Fibroblast of lung (primary cell): ENCODE data around the gene SPECC1L.

Source experiments
- CTCF ChIP-seq, 2 donors: IDR thresholded peaks in 1 of 2; conservative IDR thresholded peaks in 1 of 2; 1 replicate in 1 of 2; 2 replicates in 1 of 2; pipeline ENCODE4 v1.5.1; 2011 to 2012; ENCODE audit warnings: low read length in 2 of 2, control low read depth in 1 of 2, inconsistent platforms in 1 of 2, low read depth in 1 of 2, mild to moderate bottlenecking in 1 of 2
- EZH2 ChIP-seq: IDR thresholded peaks from 2 replicates; pipeline ENCODE4 v1.5.1; 2012; ENCODE audit warnings: low read length, control low read depth, mild to moderate bottlenecking; ENCODE audit errors: missing control alignments

- no peak for TF ChIP-seq CTCF (conservative IDR thresholded peaks at IDR 0.05 in 1 of 2, IDR thresholded peaks at IDR 0.05 in 1 of 2; ENCODE audit: low read depth in 1 of 2, low read length in 2 of 2)
- no peak for TF ChIP-seq EZH2
Measured at GRCh38 chr22:24289741-24290163, 19.1 kb downstream of the SPECC1L start.
